Right atrium auricular region (tissue), 2 donors: Measurements from ENCODE around the gene LRRC71. TPM values are rescaled to one million over a fixed set of nuclear protein-coding genes. Genes with fewer than 3 reads are reported as not detected.

Experiments used
- DNase-seq: peaks from one replicate; pipeline ENCODE4 v3.0.0-alpha.2; 2019; ENCODE audit warnings: low spot score
- H3K27ac ChIP-seq, 2 donors: fragments of 200-600 bp; sonication (generic); 1 replicate in 1 of 2; 2 replicates in 1 of 2; pipeline ENCODE4 v1.5.1; 2016 to 2019
- H3K27me3 ChIP-seq, 2 donors: fragments of 200-600 bp; sonication (generic); one replicate each; pipeline versions ENCODE4 v1.5.1 to v1.6.0; 2017 to 2019
- H3K36me3 ChIP-seq: fragments of 200-600 bp; sonication (generic); one replicate; pipeline ENCODE4 v1.5.1; 2016
- H3K4me1 ChIP-seq, 2 donors: fragments of 200-600 bp; sonication (generic); one replicate each; pipeline versions ENCODE4 v1.5.1 to v1.6.0; 2017 to 2019
- H3K4me3 ChIP-seq, 2 donors: fragments of 200-600 bp; sonication (generic); 1 replicate in 1 of 2; 2 replicates in 1 of 2; pipeline ENCODE4 v1.5.1; 2017 to 2019; ENCODE audit warnings: mild to moderate bottlenecking in 1 of 2, moderate library complexity in 1 of 2
- H3K9me3 ChIP-seq, 2 donors: fragments of 200-600 bp; sonication (generic); one replicate each; pipeline ENCODE4 v1.5.1; 2019
- total RNA-seq, 2 donors: library from RNA; depleted of rRNA; stranded (reverse); fragments of >200 nt; gene quantifications; one replicate each; pipeline ENCODE4 v1.1.0, GENCODE V29; 2016
- TF ChIP-seq, protein P1 (sequence below), 2 donors: fragments of 200-600 bp; sonication (generic); IDR thresholded peaks; one replicate each; pipeline ENCODE4 v1.5.1; 2019; ENCODE audit warnings: antibody characterized with exemption in 2 of 2

LRRC71 gene
- total RNA-seq, 2 donors from 2014 or later, result not detected

DNA sequence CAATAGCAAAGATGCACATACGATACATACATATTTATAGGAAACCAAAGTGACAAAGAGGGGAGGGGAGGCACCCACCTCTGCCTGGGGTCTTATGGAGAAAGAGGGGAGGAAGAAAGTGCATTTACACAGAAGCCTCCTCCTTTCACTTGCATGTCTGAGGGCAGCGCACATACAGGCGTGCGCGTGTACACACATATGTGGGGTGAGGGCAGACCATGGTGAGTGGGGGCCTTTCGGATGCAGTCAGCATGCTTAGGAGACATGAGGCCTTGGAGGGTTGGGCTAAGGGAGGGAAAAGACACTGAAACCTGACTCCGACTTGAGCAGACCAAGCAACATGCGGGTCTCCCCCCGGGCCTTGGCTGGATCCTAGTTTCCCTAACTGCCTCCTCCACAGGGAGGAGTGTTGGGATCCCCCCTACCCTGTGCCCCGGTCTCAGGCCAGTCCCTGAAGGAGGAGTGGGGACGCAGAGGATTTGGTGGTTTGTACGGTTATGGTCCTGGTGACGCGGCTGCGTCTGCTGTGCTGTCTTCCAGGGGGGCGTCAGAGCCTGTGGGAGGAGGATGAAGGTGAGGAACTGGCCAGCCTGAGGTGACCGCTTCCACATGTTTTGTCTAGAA, 15.2 kb downstream of the LRRC71 start:
- H3K4me3 ChIP-seq, result no peak overlapping the region

DNA sequence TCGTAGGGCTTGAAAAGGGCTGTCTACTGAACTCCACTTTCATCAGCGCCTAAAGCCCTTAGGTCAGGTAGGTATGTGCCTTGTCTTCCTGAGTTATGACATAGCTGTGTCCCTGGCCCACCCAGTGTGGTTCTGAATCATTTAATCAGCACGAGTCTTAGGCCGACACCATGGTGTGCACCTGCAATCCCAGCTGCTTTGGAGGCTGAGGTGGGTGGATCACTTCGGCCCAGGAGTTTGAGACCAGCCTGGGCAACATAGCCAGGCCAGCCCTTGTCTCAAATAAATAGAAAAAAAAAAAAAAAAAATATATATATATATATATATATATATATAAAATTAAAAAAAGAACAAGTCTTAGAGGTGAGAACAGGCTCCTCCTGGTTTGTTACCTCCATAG, 15.8 kb downstream of the LRRC71 start:
- Histone ChIP-seq H3K27me3 (no peaks in the 10 kb centered on the region), H3K9me3 (no peaks in the 10 kb centered on the region), H3K4me3 (no peak overlapping the region), H3K36me3 (peaks cover 48% of the 10 kb centered on the region), H3K27ac (no peak overlapping the region), H3K4me1 (peaks cover 0 to 9% of the 10 kb centered on the region in 2 donors)
- DNase-seq, result no peak
- TF ChIP-seq, protein P1, sequence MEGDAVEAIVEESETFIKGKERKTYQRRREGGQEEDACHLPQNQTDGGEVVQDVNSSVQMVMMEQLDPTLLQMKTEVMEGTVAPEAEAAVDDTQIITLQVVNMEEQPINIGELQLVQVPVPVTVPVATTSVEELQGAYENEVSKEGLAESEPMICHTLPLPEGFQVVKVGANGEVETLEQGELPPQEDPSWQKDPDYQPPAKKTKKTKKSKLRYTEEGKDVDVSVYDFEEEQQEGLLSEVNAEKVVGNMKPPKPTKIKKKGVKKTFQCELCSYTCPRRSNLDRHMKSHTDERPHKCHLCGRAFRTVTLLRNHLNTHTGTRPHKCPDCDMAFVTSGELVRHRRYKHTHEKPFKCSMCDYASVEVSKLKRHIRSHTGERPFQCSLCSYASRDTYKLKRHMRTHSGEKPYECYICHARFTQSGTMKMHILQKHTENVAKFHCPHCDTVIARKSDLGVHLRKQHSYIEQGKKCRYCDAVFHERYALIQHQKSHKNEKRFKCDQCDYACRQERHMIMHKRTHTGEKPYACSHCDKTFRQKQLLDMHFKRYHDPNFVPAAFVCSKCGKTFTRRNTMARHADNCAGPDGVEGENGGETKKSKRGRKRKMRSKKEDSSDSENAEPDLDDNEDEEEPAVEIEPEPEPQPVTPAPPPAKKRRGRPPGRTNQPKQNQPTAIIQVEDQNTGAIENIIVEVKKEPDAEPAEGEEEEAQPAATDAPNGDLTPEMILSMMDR (IDR thresholded peaks at IDR 0.05), result no peak

More for the DNA sequence above, 15.2 kb downstream of the LRRC71 start:
- no peak for DNase-seq
- Histone ChIP-seq H3K4me1 (peaks cover 0 to 10% of the 10 kb centered on the region in 2 donors), H3K36me3 (peaks cover 45% of the 10 kb centered on the region), H3K27ac (no peak overlapping the region), H3K27me3 (no peaks in the 10 kb centered on the region), H3K9me3 (no peaks in the 10 kb centered on the region)
- TF ChIP-seq, protein P1 (IDR thresholded peaks at IDR 0.05), result no peak

DNA sequence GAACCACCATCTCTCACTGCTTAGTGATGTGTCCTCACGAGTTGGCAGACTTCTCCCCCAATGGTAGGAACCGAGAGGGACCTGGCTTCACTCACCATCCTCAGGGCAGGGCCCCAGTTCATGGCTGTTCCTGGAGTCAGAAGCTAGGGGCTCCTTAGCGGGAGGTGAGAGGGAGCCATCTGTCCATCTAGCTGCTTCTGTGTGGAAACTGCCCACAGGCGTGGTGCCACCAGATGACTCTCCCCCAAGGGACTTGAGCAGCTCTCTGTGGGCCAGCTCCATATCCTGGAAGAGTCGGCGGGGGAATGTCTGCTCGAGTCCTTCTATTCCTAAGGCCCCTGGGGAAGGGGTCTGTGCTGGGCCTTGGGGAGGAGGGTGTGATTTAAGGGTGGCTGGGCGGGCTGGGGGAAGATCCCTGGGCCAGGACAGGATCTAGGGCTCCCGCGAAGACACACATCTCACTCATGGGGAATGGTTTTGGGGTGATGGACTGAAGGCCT, 16.3 kb downstream of the LRRC71 start:
- Histone ChIP-seq H3K4me3 (no peak overlapping the region), H3K4me1 (peaks cover 0 to 3% of the 10 kb centered on the region in 2 donors), H3K27me3 (no peaks in the 10 kb centered on the region), H3K27ac (no peak overlapping the region), H3K9me3 (no peaks in the 10 kb centered on the region), H3K36me3 (peaks cover 53% of the 10 kb centered on the region)
- no peak for DNase-seq
- TF ChIP-seq, protein P1 (IDR thresholded peaks at IDR 0.05), result no peak

- H3K27me3 ChIP-seq, result no peaks in the 10 kb centered on the region
- no peaks in the 10 kb centered on the region for H3K4me1 ChIP-seq
- H3K9me3 ChIP-seq, result no peaks in the 10 kb centered on the region
- peaks cover 64% of the 10 kb centered on the region for H3K36me3 ChIP-seq
- TF ChIP-seq, protein P1 (IDR thresholded peaks at IDR 0.05), result no peak
- H3K4me3 ChIP-seq, result no peak overlapping the region
- H3K27ac ChIP-seq, result no peak overlapping the region
- DNase-seq, result no peak
Measured at GRCh38 chr1:156937883-156938282, 17.5 kb downstream of the LRRC71 start.

DNA sequence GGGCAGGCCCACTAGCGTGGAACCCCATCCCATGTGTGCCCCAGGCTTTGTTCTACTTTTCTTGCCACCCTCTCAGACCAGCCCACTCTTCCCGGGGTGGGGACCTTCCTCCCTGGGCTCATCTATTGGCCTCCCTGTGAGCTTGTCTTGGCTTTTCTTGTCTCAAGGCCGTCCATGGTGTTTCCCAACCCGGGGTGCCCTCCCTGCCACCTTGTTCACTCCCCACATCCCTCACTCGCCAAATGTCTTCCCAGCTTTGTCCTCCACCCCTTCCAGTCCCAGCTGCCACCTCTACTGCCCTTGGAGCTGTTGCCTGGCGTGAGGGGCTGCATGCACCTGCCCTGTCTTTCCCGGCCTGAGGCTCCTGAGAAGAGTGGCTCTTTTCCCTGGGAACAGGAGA, 18.4 kb downstream of the LRRC71 start:
- Histone ChIP-seq H3K9me3 (no peaks in the 10 kb centered on the region), H3K36me3 (peaks cover 72% of the 10 kb centered on the region), H3K27me3 (no peaks in the 10 kb centered on the region), H3K27ac (no peak overlapping the region), H3K4me3 (no peak overlapping the region), H3K4me1 (no peaks in the 10 kb centered on the region)
- TF ChIP-seq, protein P1 (IDR thresholded peaks at IDR 0.05), result no peak
- no peak for DNase-seq
